Suprapubic skin (tissue), 4 donors: ENCODE results near the gene ZNF14. TPM values are rescaled to one million over a fixed set of nuclear protein-coding genes. Genes with fewer than 3 reads are reported as not detected.
"Not testable (repeated sequence)": the region's sequence is repeated elsewhere in the genome, so short reads cannot be mapped to it uniquely, and the experiment has no call there.

Experiments used
- DNase-seq, 2 donors: peaks; one replicate each; pipeline ENCODE4 v3.0.0-alpha.2; 2019; ENCODE audit warnings: low spot score in 2 of 2
- H3K27ac ChIP-seq: fragments of 200-600 bp; sonication (generic); one replicate; pipeline ENCODE4 v1.5.1; 2019
- H3K27me3 ChIP-seq: fragments of 200-600 bp; sonication (generic); one replicate; pipeline ENCODE4 v1.5.1; 2019
- H3K36me3 ChIP-seq: fragments of 200-600 bp; sonication (generic); one replicate; pipeline ENCODE4 v1.5.1; 2019
- H3K4me1 ChIP-seq: fragments of 200-600 bp; sonication (generic); one replicate; pipeline ENCODE4 v1.5.1; 2019
- H3K4me3 ChIP-seq: fragments of 200-600 bp; sonication (generic); one replicate; pipeline ENCODE4 v1.5.1; 2019; ENCODE audit warnings: mild to moderate bottlenecking
- H3K9me3 ChIP-seq: fragments of 200-600 bp; sonication (generic); one replicate; pipeline ENCODE4 v1.5.1; 2019
- CTCF ChIP-seq, 2 donors: fragments of 200-600 bp in 1 of 2; fragments of 450-650 bp in 1 of 2; sonication (generic) in 1 of 2; IDR thresholded peaks; one replicate each; pipeline ENCODE4 v1.5.1; 2016 to 2019; ENCODE audit warnings: antibody characterized with exemption in 2 of 2, mild to moderate bottlenecking in 1 of 2, moderate library complexity in 1 of 2
- EP300 ChIP-seq: sonication (generic); formaldehyde crosslinking; IDR thresholded peaks from one replicate; pipeline ENCODE4 v1.6.1; 2017; ENCODE audit warnings: antibody characterized with exemption
- POLR2A ChIP-seq, 2 donors: fragments of 450-650 bp; IDR thresholded peaks; one replicate each; pipeline ENCODE4 v1.6.1; 2017; ENCODE audit warnings: antibody characterized with exemption in 2 of 2, mild to moderate bottlenecking in 2 of 2, moderate library complexity in 2 of 2
- POLR2AphosphoS5 ChIP-seq, 3 donors: sonication (generic); formaldehyde crosslinking; IDR thresholded peaks; one replicate each; pipeline ENCODE4 v1.6.1; 2017; ENCODE audit warnings: antibody characterized with exemption in 3 of 3
- WGBS: methylation state at CpG from one replicate; pipeline ENCODE4 v1.1.5; 2018; 5-methylcytosine and 5-hydroxymethylcytosine counted together
- total RNA-seq, 4 donors: library from RNA; depleted of rRNA; stranded (reverse); fragments of >200 nt; gene quantifications; one replicate each; pipeline ENCODE4 v1.1.0, GENCODE V29; 2016

ZNF14 gene
- total RNA-seq, 4 donors from 2014 or later, result 4.9 to 12.3 (median 6.1) TPM

- Histone ChIP-seq H3K4me3 (no peak overlapping the region), H3K27me3 (no peaks in the 10 kb centered on the region), H3K36me3 (no peaks in the 10 kb centered on the region), H3K4me1 (peaks cover 23% of the 10 kb centered on the region), H3K9me3 (no peaks in the 10 kb centered on the region), H3K27ac (no peak overlapping the region)
- no peak for DNase-seq
- TF ChIP-seq EP300 (no peak), POLR2A (IDR thresholded peaks at IDR 0.05) (no peak), POLR2AphosphoS5 (IDR thresholded peaks at IDR 0.05) (no peak), CTCF (IDR thresholded peaks at IDR 0.05) (no peak)
- 85% methylated on average over 14 of the region's 14 CpGs for WGBS
These were observed 41.6 kb upstream of the ZNF14 start for GRCh38 chr19:19774354-19775033.

GRCh38 chr19:19771963-19772362 lies 39.1 kb upstream of the ZNF14 start:
- H3K4me3 ChIP-seq, result not testable (repeated sequence)

GRCh38 chr19:19769971-19770370 lies 37.1 kb upstream of the ZNF14 start:
- H3K36me3 ChIP-seq, H3K4me3 ChIP-seq, DNase-seq, H3K27ac ChIP-seq, H3K9me3 ChIP-seq, H3K4me1 ChIP-seq, H3K27me3 ChIP-seq: not testable (repeated sequence)
- WGBS, result 98% methylated on average over 21 of the region's 28 CpGs

More at GRCh38 chr19:19771963-19772362, 39.1 kb upstream of the ZNF14 start:
- not testable (repeated sequence) for H3K27me3 ChIP-seq, H3K9me3 ChIP-seq, H3K27ac ChIP-seq, DNase-seq, H3K36me3 ChIP-seq
- peaks cover 11% of the 10 kb centered on the region for H3K4me1 ChIP-seq
- 62% methylated on average over 10 of the region's 10 CpGs for WGBS

- WGBS, result 97% methylated on average over 4 of the region's 4 CpGs
- no peak overlapping the region for H3K27ac ChIP-seq
These were observed 25.3 kb upstream of the ZNF14 start for GRCh38 chr19:19758164-19758563.

GRCh38 chr19:19752760-19753403 lies 20.0 kb upstream of the ZNF14 start:
- Histone ChIP-seq H3K9me3 (no peaks in the 10 kb centered on the region), H3K4me1 (no peaks in the 10 kb centered on the region), H3K27me3 (no peaks in the 10 kb centered on the region), H3K4me3 (no peak overlapping the region), H3K27ac (no peak overlapping the region), H3K36me3 (no peaks in the 10 kb centered on the region)
- TF ChIP-seq CTCF (IDR thresholded peaks at IDR 0.05) (no peak), POLR2A (IDR thresholded peaks at IDR 0.05) (no peak), EP300 (no peak), POLR2AphosphoS5 (IDR thresholded peaks at IDR 0.05) (no peak)
- no peak for DNase-seq
- 87% methylated on average over 9 of the region's 11 CpGs for WGBS

More at GRCh38 chr19:19758164-19758563, 25.3 kb upstream of the ZNF14 start:
- TF ChIP-seq CTCF (IDR thresholded peaks at IDR 0.05) (no peak), POLR2A (IDR thresholded peaks at IDR 0.05) (no peak), POLR2AphosphoS5 (IDR thresholded peaks at IDR 0.05) (no peak), EP300 (no peak)
- Histone ChIP-seq H3K4me3 (no peak overlapping the region), H3K4me1 (no peaks in the 10 kb centered on the region), H3K36me3 (no peaks in the 10 kb centered on the region), H3K27me3 (no peaks in the 10 kb centered on the region), H3K9me3 (no peaks in the 10 kb centered on the region)
- no peak for DNase-seq

- no peak overlapping the region for H3K4me3 ChIP-seq
- no peak for DNase-seq
- 70% methylated on average over 6 of the region's 12 CpGs for WGBS
- no peak overlapping the region for H3K27ac ChIP-seq
- H3K9me3 ChIP-seq, result no peaks in the 10 kb centered on the region
- H3K4me1 ChIP-seq, result no peaks in the 10 kb centered on the region
- TF ChIP-seq POLR2A (IDR thresholded peaks at IDR 0.05) (no peak), EP300 (no peak), POLR2AphosphoS5 (IDR thresholded peaks at IDR 0.05) (no peak), CTCF (IDR thresholded peaks at IDR 0.05) (no peak)
- H3K36me3 ChIP-seq, result no peaks in the 10 kb centered on the region
- H3K27me3 ChIP-seq, result no peaks in the 10 kb centered on the region
These were observed 18.9 kb upstream of the ZNF14 start for GRCh38 chr19:19751846-19752245.
